ENCODE results near the gene NXPH4. TPM values are rescaled to one million over a fixed set of nuclear protein-coding genes. Genes with fewer than 3 reads are reported as not detected.

The NXPH4 gene
- total and polyA plus RNA-seq, 2 donors (not counting 1 experiment from before 2014, with no cell fraction given): 3.5 to 8.6 TPM

DNA sequence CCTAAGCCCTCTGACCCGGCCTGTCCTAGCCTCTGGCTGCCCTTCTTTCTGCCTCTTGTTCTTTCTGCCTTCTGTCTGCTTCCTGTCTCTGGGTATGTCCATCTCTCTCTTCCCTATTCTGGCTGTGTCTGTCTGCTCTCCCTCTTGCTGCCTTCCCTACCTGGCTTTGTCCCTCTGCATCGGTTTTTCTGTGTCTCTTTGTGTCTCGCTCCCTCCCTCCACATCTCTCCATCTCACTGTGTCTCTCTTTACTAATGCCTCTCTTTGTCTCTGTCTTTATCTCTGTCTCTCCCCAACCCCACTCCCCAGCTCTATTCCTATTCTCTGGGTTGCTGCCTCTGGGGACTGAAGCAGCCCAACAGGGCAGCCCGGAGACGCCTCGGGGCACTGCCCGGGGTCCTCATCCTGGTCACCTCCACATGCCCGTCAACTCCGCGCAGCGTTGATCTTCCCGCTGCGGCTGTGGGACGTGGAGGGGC is 23.0 kb downstream of the NXPH4 start:
- Mint-ChIP-seq H3K27ac (peak overlapping the region; percentile 92), H3K4me3 (peak overlapping the region; percentile 89), H3K4me1 (peaks cover 88% of the 10 kb centered on the region), H3K27me3 (peaks cover 12% of the 10 kb centered on the region), H3K9me3 (ENCODE audit: insufficient read depth) (no peaks in the 10 kb centered on the region)
- Histone ChIP-seq H3K36me3 (replicated peaks in 1 of 2; ENCODE audit: control extremely low read depth in 1 of 2, control insufficient read depth in 1 of 2, extremely low read depth in 1 of 2, insufficient read depth in 2 of 2, low read length in 1 of 2) (no peaks in the 10 kb centered on the region), H3K27ac (ENCODE audit: low read length in 2 of 2) (peak overlapping the region; percentile 70 to 81), H4K20me1 (ENCODE audit: control insufficient read depth, insufficient read depth, low read length, poor library complexity, severe bottlenecking) (peaks cover 8% of the 10 kb centered on the region), H3K4me3 (ENCODE audit: control extremely low read depth in 1 of 5, extremely low read depth in 1 of 5, insufficient read depth in 1 of 5, low read depth in 2 of 5, low read length in 4 of 5) (peak overlapping the region; percentile 19 to 79 (median 75)), H3K9ac (ENCODE audit: low read length) (peak overlapping the region; percentile 74), H3K9me3 (ENCODE audit: control extremely low read depth in 1 of 3, control insufficient read depth in 2 of 3, insufficient read depth in 1 of 3, low read length in 2 of 3) (peaks cover 0 to 24% (median 0%) of the 10 kb centered on the region in 3 donors), H3K79me2 (ENCODE audit: control insufficient read depth, insufficient read depth, low read length) (peaks cover 12% of the 10 kb centered on the region), H3K4me1 (ENCODE audit: control insufficient read depth in 2 of 2, insufficient read depth in 2 of 2, low read length in 2 of 2) (peaks cover 88 to 96% of the 10 kb centered on the region in 2 donors), H3K4me2 (replicated peaks; ENCODE audit: low read depth, low read length, poor library complexity, severe bottlenecking) (peak overlapping the region; percentile 95), H3K27me3 (replicated peaks in 1 of 4; ENCODE audit: control extremely low read depth in 1 of 4, control insufficient read depth in 3 of 4, insufficient read depth in 4 of 4, low read length in 3 of 4) (peaks cover 0 to 75% (median 32%) of the 10 kb centered on the region in 4 experiments), H2AFZ (ENCODE audit: insufficient read depth, low read depth, low read length, poor library complexity, severe bottlenecking) (peak overlapping the region; percentile 78)
- no peak for DNase-seq
- ChIA-PET CTCF (interaction anchor here (0.7 to 31.1 kb wide), 9 partner anchors 11 to 221 kb away, joined by 3 to 838 read pairs (median 5); partner anchors contain the start of genes LRP1, NXPH4, SHMT2 and STAT6), POLR2A (interaction anchor here (0.7 to 11.2 kb wide), 4 partner anchors 10 to 551 kb away, joined by 3 to 110 read pairs (median 54); partner anchors contain the start of genes NXPH4, PTGES3 and SHMT2)
- intact Hi-C loops (cut with micrococcal nuclease): loop anchor here (1.0 to 10.0 kb wide), 7 partner anchors 10 to 485 kb away; partner anchors contain the start of genes GLI1, PRIM1, SHMT2 and STAT6
- no peak for TF ChIP-seq EZH2 (IDR thresholded peaks at IDR 0.05; ENCODE audit: borderline replicate concordance, insufficient read depth, low read depth, low read length, poor library complexity, severe bottlenecking)
- no peak for TF ChIP-seq CTCF (IDR thresholded peaks at IDR 0.05)
- 4% methylated on average over 14 of the region's 14 CpGs for WGBS (ENCODE audit: insufficient coverage)
- ATAC-seq (ENCODE audit: low read depth): no peak

All from B cell (primary cell).